ENCODE measurements around the gene USP47. TPM values are rescaled to one million over a fixed set of nuclear protein-coding genes. Genes with fewer than 3 reads are reported as not detected.

Gene USP47
- total and polyA plus RNA-seq, 9 of the 15 experiments (the other 6 are each of a cell fraction or from before 2014, with no cell fraction given), result 13.1 to 63.6 (median 34.7) TPM

DNA sequence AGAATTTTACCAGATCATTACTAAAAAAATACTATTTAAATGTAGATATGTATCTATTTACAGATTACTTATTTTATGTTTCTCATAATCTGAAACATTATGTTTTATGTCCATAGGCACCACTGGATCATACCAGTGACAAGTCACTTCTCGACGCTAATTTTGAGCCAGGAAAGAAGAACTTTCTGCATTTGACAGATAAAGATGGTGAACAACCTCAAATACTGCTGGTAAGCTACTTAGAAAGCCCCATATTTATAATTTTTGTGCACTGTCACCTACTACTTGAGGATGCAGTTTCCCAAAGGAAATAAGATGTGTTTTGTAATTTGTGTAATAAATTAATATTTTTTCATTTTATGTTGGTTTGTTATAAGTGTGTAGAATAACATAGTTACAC, 42.6 kb downstream of the USP47 start (continued):
- TF ChIP-seq, protein P1, sequence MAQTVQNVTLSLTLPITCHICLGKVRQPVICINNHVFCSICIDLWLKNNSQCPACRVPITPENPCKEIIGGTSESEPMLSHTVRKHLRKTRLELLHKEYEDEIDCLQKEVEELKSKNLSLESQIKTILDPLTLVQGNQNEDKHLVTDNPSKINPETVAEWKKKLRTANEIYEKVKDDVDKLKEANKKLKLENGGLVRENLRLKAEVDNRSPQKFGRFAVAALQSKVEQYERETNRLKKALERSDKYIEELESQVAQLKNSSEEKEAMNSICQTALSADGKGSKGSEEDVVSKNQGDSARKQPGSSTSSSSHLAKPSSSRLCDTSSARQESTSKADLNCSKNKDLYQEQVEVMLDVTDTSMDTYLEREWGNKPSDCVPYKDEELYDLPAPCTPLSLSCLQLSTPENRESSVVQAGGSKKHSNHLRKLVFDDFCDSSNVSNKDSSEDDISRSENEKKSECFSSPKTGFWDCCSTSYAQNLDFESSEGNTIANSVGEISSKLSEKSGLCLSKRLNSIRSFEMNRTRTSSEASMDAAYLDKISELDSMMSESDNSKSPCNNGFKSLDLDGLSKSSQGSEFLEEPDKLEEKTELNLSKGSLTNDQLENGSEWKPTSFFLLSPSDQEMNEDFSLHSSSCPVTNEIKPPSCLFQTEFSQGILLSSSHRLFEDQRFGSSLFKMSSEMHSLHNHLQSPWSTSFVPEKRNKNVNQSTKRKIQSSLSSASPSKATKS (CRISPR knock-in tag; IDR thresholded peaks at IDR 0.05), result no peak
- no peak for TF ChIP-seq BCL6 (CRISPR knock-in tag; IDR thresholded peaks at IDR 0.05)

DNA sequence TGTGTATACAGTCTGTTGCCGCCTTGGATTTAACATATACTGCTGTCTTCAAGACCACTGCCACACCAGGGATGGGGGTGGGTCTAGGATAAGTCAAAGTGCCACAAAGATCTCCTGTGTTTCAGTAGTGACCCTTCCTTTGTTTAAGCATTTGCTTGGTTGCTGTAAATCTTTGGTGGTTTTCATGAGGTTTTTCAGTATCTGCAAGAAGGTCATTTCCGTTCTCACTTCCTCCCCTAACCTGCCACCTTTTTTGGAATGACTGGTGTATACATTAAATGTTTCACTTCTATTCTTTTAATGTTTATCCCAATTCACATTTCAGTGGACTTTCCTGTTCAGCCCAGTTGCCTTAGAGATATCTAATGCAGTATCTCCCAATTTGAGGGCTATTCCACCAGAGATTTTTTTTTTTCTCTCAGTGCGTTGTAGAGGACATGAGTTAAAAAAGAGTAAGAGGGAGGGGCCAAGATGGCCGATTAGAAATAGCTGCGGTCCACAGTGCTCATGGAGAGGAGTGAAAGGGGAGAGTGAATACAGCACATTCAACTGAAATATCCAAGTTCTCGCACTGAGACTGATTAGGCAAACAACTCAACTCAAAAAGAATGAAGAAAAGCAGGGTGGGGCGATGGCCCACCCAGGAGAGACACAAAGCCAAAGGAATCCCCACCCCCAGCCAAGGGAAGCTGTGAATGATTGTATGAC, 43.2 kb downstream of the USP47 start:
- peaks cover 30% of the 10 kb centered on the region for H3K79me2 ChIP-seq (ENCODE audit: control insufficient read depth, insufficient read depth, low read length)
- H4K20me1 ChIP-seq (replicated peaks; ENCODE audit: control insufficient read depth, insufficient read depth, low read length), result no peaks in the 10 kb centered on the region
- H3K4me1 ChIP-seq (replicated peaks in 1 of 2; ENCODE audit: control insufficient read depth in 2 of 2, insufficient read depth in 2 of 2, low read length in 2 of 2), result no peaks in the 10 kb centered on the region
- H3K36me3 ChIP-seq (ENCODE audit: control insufficient read depth, insufficient read depth, low read length), result peaks cover 72% of the 10 kb centered on the region
- FAIRE-seq (no peak), DNase-seq (ENCODE audit: extremely low read depth in 1 of 4, low spot score in 3 of 4) (no peak), ATAC-seq (no peak)
- H3K4me2 ChIP-seq (ENCODE audit: insufficient read depth, low read length), result no peak overlapping the region
- in situ Hi-C loops (cut with MboI), result no loop called here
- H3K9me3 ChIP-seq (replicated peaks; ENCODE audit: control insufficient read depth, insufficient read depth, low read depth, low read length), result no peaks in the 10 kb centered on the region
- H3K4me3 ChIP-seq, result no peak overlapping the region
- H3K27me3 ChIP-seq (ENCODE audit: control insufficient read depth in 2 of 2, insufficient read depth in 2 of 2, low read length in 2 of 2), result no peaks in the 10 kb centered on the region
- 95% methylated on average over 7 of the region's 7 CpGs for WGBS (ENCODE audit: insufficient coverage, low coverage, missing lambda C conversion rate)
- ChIA-PET POLR2A (interaction anchor here (0.6 to 1.6 kb wide), 3 partner anchors 8 to 236 kb away, joined by 3 to 4 read pairs (median 3); no protein-coding TSS in a partner anchor), CTCF (ENCODE audit: low intra/inter-chr PET ratio) (no interaction called here)
- TF ChIP-seq STAT5A (IDR thresholded peaks at IDR 0.05; ENCODE audit: borderline replicate concordance, low read length) (no peak), NR2C1 (IDR thresholded peaks at IDR 0.05) (no peak), NR2C1 (tag; IDR thresholded peaks at IDR 0.05) (no peak), HNRNPK (IDR thresholded peaks at IDR 0.05; ENCODE audit: low read depth, low read length, poor library complexity, severe bottlenecking) (no peak), NONO (IDR thresholded peaks at IDR 0.05; ENCODE audit: low read depth in 2 of 2, low read length in 1 of 2) (no peak), HDGF (IDR thresholded peaks at IDR 0.05) (no peak), ZNF316 (IDR thresholded peaks at IDR 0.05) (no peak), ZBTB17 (CRISPR knock-in tag; IDR thresholded peaks at IDR 0.05) (no peak), PHB2 (IDR thresholded peaks at IDR 0.05; ENCODE audit: low read depth) (no peak), ZNF785 (CRISPR knock-in tag; IDR thresholded peaks at IDR 0.05) (no peak), ZEB2 (IDR thresholded peaks at IDR 0.05) (no peak), ZKSCAN3 (CRISPR knock-in tag; IDR thresholded peaks at IDR 0.05) (no peak), PHTF2 (CRISPR knock-in tag; IDR thresholded peaks at IDR 0.05) (no peak), SETDB1 (IDR thresholded peaks at IDR 0.05; ENCODE audit: low read length) (no peak), NR2F6 (CRISPR knock-in tag; IDR thresholded peaks at IDR 0.05) (no peak)
- BruUV-seq (replicated peaks), result no TSS peak
- no peak overlapping the region for H3K9ac ChIP-seq (ENCODE audit: insufficient read depth in 1 of 2, low read depth in 2 of 2, low read length in 2 of 2)
- H3K27ac ChIP-seq (ENCODE audit: extremely low read depth, low read depth, low read length), result no peak overlapping the region
- intact Hi-C loops (cut with micrococcal nuclease), result no loop called here
- H2AFZ ChIP-seq (ENCODE audit: low read depth, low read length), result no peak overlapping the region
- H3K9me1 ChIP-seq (ENCODE audit: control insufficient read depth, insufficient read depth, low read length), result no peaks in the 10 kb centered on the region
